NCI-H446 treated with DMSO at 0.1 percent for 48 hours (cell line): Measurements from ENCODE around the gene ARIH1.
"Not testable (repeated sequence)": the region's sequence is repeated elsewhere in the genome, so short reads cannot be mapped to it uniquely, and the experiment has no call there.

ENCODE experiments used
- DNase-seq: peaks from one replicate; lab custom pipeline; 2025; lab: John Stamatoyannopoulos, UW

Gene ARIH1, protein sequence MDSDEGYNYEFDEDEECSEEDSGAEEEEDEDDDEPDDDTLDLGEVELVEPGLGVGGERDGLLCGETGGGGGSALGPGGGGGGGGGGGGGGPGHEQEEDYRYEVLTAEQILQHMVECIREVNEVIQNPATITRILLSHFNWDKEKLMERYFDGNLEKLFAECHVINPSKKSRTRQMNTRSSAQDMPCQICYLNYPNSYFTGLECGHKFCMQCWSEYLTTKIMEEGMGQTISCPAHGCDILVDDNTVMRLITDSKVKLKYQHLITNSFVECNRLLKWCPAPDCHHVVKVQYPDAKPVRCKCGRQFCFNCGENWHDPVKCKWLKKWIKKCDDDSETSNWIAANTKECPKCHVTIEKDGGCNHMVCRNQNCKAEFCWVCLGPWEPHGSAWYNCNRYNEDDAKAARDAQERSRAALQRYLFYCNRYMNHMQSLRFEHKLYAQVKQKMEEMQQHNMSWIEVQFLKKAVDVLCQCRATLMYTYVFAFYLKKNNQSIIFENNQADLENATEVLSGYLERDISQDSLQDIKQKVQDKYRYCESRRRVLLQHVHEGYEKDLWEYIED

GRCh38 chr15:72473614-72474465 lies at the start of gene ARIH1:
TSS of gene ARIH1 (plus strand) at chr15:72474330. CDS start at chr15:72474640, 310 bp downstream.
- peak; percentile 82 for DNase-seq

- no peak for DNase-seq
Observed at GRCh38 chr15:72426753-72427152, 47.4 kb upstream of the ARIH1 start.

DNA sequence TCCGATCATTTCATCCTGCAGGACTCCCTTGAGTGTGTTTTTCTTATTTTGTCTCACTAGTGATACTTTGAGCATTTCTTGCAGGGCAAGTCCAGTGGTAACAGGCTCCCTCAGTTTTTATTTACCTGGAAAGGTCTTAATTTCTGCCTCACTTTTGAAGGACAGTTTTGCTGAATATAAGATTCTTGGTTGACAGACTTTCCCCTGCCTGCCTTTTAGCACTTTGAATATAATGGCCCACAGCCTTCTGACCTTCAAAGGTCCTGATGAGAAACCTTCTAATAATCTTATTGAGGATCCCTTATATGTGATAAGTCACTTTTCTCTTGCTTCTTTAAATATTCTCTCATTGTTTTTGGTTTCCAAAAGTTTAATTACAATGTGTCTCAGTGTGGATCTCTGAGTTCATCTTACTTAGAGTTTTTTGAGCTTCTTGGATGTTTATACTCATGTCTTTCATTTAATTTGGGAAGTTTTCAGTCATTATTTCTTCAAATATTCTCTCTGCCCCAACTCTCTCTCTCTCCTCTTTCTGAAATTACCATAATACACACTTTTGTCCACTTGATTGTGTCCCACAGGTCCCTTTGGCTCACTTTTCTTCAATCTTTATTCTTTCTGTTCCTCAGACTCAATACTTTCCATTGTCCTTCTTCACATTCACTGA lies 36.3 kb upstream of the ARIH1 start:
- no peak for DNase-seq

GRCh38 chr15:72442848-72443247 lies 31.3 kb upstream of the ARIH1 start:
- DNase-seq: not testable (repeated sequence)

DNA sequence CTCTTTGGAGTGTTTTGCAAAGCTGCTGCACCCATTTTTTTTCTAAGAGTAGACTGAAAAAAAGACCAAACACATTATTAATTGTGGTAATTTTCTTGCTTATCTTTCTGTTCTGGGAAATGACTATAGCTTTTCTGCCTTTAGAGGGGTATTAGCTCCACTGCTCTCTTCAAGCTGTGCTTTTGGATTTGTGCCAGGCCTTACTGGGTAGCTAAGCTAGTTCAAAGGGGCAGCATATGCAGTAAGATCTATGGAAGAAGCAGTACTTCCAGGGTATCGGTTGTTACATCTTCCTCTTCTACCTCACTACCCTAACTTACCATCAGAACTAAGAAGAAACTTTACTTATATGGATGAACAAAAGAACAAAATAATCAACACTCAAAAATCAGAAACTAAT lies 28.7 kb upstream of the ARIH1 start:
- no peak for DNase-seq

DNA sequence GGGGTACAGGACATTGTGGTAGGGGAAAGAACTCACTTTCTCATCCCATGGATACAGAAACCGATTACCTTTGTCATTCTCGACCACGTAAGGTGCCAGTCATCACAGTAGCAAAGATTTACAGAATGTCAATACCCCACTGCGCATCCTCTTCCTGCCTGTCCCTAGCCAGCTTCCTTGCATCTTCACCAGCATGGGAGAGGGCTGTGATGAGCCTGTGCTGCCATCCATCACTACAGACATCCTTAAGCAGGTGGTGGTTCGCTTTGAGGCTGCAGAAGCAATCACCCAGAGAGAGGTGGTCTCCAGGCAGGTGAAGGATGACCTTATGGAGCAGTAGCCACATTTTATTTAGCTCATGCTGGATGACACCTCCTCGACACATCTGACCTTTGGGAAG lies 23.3 kb upstream of the ARIH1 start:
- DNase-seq: no peak

GRCh38 chr15:72451224-72451623 lies 22.9 kb upstream of the ARIH1 start:
- no peak for DNase-seq

DNA sequence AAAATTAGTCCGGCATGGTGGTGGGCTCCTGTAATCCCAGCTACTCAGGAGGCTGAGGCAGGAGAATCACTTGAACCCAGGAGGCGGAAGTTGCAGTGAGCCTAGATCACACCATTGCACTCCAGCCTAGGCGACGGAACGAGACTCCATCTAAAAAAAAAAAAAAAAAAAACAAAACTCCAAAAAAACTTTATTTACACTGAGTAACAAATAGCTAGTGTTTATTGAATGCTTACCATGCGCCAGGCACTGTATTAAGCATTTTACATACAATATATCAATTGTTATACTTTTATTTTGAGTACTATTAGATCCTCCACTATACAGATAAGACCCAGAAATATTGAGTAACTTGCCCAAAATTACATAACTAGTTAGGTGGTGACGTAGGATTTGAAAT lies 17.4 kb upstream of the ARIH1 start:
- no peak for DNase-seq

DNA sequence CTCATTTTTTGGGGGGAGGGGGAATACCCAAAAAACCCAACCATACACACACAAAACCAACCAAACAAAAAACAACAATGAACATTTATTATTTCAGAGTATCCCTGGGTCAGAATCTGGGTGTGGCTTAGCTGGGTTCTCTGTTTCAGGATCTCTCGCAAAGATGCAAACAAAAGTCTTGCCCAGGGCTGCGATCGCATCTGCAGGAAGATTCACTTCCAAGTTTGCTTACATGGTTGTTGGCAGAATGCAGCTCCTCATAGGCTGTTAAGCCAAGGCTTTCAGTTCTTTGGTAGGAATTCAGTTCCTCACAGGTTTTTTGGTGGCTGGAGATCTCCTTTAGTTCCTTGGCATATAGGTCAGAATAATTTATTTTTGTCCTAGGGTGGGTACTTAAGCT lies 13.7 kb upstream of the ARIH1 start:
- no peak for DNase-seq

DNA sequence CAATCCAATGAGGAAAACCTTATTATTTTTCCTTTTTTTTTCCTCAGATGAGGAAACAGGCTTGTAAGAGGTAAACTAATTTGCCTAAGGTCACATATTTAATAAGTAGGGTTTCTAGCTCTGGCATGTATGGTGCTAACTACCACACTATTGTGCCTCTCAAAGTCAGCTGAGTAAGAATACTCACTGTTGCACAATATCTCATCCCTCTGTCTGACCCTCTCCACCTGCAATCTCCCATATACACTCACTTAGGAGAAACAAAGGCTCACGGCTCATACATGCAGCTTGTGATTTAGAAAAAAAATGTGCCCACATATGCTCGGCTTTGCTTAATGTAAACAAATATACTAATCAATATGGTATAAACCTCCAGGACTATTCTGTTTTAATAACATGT lies 10.4 kb upstream of the ARIH1 start:
- DNase-seq: no peak

GRCh38 chr15:72464251-72464650 lies 9.9 kb upstream of the ARIH1 start:
- no peak for DNase-seq

GRCh38 chr15:72468103-72468502 lies 6.0 kb upstream of the ARIH1 start:
- no peak for DNase-seq

GRCh38 chr15:72472992-72473610 lies 1.0 kb upstream of the ARIH1 start:
- DNase-seq: no peak

GRCh38 chr15:72474466-72474911 lies 359 bp downstream of the ARIH1 start:
- no peak for DNase-seq

DNA sequence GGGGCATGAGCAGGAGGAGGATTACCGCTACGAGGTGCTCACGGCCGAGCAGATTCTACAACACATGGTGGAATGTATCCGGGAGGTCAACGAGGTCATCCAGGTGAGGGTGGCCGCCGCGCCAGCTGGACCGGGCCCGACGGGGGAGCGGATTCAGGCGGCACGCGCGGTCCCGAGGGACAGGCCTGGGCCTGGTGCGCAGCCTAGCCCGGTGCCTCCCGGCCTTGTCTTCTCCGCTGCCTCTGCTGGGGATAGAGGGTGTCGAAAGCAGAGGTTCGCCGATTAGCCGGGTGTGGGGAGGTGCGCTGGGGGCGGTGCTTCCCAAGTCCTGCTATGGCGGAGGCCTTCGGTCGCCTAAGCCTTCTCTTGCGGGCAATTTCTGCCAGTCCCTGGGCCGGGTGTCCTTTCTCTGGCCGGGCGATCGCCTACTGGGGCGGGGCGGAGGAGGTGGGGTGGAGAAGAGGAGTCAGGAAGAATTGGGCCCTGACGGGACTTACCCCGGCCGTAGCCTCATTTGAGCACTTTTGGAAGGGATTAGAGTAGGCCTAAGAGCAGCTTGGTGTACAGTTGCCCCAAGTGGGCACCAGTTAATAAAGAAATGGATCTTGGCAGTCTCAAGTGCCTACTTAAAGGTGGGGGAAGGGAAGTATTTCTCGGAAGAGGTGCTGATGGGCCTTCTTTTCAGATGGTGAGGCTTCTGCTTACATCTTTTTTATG lies 940 bp downstream of the ARIH1 start:
- peak; percentile 26 for DNase-seq

- no peak for DNase-seq
Observed at GRCh38 chr15:72475674-72476073, 1.5 kb downstream of the ARIH1 start.

- DNase-seq: not testable (repeated sequence)
Observed at GRCh38 chr15:72476330-72476729, 2.2 kb downstream of the ARIH1 start.

- no peak for DNase-seq
Observed at GRCh38 chr15:72481015-72481659, 7.0 kb downstream of the ARIH1 start.

- no peak for DNase-seq
Observed at GRCh38 chr15:72482275-72482674, 8.1 kb downstream of the ARIH1 start.

GRCh38 chr15:72483279-72483678 lies 9.1 kb downstream of the ARIH1 start:
- DNase-seq: no peak

- no peak for DNase-seq
Observed at GRCh38 chr15:72486144-72486543, 12.0 kb downstream of the ARIH1 start.
